Glomerular endothelial cell (primary cell): ENCODE results near the gene EDAR. TPM values are rescaled to one million over a fixed set of nuclear protein-coding genes. Genes with fewer than 3 reads are reported as not detected.

Experiments
- DNase-seq: peaks from one replicate; pipeline ENCODE4 v3.0.0-alpha.2; 2011; ENCODE audit warnings: low read depth, low spot score; ENCODE audit errors: extremely low read depth
- total RNA-seq: library from RNA; depleted of rRNA; stranded (reverse); fragments of >200 nt; gene quantifications from 2 replicates; pipeline ENCODE4 v1.2.3, GENCODE V29; 2015

Gene EDAR
- total RNA-seq: 0.05 TPM in 1 of 2 replicates, not detected in the other

DNA sequence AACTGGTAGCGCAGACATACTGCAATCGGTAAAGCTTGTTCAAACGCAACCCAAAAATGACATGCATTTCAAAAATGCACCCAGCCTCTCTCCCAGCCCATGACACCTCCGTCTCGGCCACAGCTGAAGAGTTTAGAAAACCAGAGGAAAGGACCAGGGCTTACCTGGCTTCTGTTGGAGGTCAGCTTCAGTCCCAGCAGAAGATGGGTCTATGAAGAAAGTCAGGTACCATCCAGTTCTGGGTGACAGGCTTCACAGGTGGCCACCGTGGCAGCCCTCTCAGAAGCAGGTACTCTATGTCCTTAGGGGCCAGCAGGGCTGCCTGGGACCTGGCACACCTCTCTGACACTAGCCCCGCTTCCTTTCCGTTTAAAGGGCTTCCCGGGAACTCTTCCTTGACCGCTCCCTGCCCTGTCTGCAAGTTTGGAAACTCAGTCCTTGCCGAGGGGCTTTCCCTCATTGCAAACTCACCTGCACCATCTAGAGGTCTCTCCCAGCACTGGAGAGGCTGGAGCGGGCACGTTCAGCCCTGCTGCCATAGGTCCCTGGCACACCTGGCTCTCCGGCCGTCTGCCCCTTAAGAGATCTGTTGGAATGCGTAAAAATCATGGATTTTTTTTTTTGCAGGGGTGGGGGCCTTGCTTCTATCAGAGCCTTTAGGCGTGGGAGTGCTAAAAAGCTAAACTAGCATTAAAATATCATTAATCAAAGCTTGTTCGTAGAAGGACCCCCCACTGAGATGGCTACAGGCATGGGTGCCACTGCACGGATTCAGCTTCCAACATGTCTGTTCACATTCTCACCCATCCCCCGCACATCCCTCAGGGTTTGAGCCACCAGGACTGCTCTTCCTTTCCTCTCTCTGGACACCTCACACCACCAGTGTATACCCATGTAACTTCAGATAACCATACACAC lies at the start of gene EDAR:
Gene EDAR, minus strand, starts transcription at position 425 of the 918 bp plus-strand sequence. CDS start 58,206 bp downstream, outside the sequence.
- DNase-seq: no peak

DNA sequence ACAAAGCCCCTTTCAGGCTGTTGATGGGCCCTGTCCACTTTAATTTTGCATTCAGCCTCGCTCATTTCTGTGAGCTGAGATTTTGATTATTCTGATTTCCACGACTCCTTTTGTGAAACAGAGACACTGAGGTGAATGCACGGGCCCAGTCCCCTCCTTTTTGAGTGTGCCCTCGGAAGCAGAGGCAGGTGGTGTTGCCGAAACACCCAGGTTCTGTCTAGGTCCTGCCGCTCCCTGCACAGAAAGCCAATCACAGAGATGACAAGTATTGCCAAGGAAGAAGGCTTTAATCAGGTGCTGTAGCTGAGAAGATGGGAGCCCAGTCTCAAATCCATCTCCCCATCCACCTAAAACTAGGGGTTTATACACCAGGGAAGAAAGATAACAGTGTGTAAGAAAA lies 44.2 kb upstream of the EDAR start:
- no peak for DNase-seq

DNA sequence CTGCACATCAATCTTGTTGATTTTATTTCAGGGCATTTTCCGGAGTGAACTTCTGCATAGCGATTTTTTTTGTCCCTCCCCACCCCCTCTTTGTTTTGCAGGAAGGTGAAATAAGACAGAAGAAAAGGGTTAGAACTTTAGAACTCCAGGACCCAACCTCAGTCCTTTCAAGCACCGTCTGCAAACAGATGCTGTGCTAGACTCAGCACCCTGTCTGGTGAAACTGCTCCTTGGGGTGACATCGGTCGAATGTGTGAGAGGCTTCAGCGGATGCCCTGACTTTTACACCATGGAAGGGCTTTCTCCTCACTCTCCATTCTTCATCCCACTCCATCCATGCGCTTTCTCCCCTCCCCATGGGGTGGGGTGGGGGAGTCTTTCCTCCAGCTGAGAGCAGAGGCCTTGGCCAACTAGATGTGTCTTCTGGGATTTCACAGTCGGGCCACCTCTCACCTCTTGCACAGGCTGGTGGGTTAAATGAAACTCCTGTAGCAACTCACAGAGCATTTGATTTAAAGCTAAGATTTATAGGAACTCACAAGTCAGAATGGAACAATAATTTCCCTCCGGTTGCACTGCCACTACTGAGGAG lies 43.3 kb upstream of the EDAR start:
- no peak for DNase-seq

DNA sequence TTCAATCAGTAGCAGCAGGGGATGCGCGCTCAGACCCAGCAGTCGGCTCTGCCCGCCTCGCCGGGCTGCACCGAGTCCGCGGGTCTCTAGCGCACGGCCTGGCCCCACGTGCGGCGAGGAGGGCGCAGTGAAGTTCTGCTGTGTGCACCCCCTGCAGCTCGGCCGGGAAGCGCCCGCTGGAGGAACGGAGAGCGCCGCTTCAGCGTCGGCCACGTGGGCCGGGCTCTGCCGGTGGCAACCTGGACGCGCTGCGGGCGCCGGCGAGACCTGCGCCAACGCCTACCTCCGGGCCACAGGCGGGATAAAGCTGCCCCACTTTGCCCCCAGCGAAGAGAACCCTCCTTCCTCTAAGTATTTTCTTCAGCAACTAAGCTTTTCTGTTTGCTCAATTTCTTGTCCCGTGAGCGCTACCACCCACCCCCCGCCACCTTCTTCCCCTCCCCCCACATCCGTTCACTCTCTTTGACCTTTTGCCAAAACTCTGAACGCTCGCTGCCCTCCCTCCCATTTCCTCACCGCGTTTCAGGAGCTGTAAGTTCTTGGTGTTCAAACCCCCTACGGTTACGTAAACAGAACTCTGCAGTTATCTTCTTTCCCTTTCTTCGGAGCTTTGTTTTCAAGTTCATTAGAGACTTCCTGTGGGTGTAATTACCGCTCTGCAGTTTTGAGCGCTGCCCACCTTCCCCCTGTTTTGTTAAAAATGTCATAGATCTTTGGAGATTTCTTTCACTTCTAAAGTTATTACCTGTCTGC lies 42.6 kb upstream of the EDAR start:
- peak; percentile 10 for DNase-seq

DNA sequence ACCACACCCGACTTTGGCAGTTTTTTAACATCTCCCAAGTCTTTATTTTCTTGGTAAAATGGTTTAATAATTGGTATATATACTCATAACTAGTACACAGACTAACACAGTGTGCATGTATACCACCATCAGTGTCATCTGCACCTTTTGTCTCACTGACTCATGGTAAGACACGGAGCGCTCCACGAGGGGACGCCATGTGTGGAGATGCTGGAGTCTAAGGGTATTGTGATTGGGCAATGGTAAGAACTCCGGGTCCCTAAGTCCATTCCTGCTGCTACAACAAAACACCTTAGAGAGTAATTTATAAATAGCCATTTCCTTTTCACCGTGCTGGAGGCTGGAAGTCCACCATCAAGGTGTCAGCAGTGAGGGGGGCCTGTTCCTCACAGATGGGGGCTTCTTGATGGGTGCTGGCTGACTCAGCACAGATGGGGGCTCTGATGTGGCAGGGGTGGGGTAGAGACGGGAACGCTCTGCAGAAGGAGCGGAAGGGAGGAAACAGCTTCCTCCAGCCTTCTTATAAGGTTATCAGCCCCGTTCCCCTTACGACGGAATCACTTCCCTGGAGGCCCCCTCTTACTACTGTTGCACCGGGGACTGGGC lies 42.0 kb upstream of the EDAR start:
- no peak for DNase-seq

DNA sequence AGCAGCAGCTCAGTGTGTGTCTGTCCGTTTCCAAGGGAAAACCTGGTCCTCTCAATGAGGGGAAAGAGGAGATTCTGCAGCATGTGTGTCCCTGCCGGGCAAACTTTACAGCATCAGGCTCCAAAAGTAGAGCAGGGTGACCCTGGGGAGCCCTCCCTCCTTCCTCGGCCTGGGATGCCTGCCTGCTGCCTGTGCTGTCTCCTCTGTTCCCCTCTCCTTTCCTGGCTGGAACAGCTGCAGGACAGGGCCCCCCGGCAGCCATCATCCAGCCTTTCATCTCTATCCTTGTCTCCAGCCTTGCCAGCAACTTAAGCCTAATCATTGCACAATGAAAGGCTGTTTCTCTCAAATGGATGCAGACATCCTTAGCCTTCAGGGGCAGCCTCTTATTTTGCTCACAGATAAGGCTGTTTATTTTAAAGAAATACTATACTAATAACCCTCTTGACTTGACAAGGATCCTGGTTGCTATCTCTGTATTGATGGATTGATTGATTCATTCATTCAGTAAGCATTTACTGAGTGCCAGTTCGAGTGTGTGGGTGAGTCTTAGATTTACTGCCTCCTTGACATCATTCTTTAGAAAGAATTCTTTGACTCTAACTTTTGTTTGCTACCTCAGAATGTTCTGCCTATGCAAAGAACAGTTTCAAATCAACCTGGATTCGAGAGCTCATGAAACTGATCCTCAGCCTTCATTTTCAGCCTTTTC lies 40.6 kb upstream of the EDAR start:
- no peak for DNase-seq

DNA sequence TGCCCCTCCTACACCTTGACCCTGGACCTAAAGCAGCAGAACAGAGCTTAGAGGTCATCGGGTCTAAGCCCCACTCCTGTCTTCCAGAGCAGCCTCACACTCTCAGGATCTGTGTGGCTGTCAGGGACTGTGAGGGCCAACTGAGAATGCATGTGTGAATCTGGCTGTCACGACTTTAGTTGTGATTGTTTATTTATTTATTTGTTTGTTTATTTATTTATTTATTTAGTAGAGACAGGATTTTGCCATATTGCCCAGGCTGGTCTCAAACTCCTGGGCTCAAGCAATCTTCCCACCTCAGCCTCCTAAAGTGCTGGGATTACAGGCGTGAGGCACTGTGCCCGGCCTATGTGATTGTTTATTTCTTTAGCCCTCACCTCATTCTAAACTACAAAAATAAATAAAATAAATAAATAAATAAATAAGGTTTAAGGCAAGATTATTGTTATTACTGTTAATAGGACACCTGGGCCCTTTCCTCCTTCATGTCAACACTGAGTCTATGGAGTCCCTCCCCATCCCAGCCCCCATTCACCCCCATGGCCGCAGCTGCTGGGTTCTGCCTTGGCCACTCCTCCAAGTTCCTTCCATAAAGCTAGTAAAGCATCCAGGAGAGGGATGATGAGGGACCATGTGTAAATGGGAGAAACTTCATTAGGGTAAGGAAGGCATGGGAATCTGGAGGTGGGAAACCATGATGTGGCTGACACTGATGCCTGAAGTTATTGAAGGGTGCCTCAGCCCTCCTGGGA lies 39.9 kb upstream of the EDAR start:
- DNase-seq: no peak

DNA sequence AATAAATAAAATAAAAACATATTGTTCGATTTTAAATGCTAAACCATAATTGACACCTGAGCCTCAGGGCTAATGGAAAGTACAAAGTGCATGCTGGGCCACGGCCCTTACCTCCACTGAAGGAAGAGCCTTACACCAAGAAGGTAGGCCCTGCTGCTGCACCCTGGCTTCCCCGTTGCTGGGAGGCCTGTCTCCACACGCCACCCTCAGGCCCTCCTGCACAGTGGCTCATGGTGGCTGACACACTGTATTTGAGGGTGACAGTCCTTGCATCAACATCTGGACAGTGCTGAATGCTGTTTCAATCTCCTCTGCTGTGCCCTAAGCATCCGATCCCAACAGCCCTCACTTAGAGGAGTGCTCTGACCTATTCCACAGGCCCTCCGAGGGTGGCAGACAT lies 39.3 kb upstream of the EDAR start:
- DNase-seq: no peak

DNA sequence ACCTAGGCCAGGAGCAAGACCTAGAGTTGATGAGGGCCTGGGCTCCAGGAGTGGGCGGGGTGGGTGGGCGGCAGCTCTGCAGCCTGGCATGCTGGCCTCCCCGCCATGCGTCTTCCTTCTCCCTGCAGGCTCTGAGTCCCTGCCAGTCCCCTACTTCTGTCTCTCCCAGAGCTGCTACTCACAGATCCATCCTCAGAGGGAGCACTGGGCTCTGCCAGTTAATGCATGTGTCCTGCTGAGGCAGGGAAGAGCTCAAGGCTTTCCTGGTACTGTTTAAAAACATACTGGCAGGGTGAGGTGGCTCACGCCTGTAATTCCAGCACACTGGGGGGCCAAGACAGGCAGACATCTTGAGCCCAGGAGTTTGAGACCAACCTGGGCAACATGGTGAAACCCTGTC lies 38.7 kb upstream of the EDAR start:
- no peak for DNase-seq

DNA sequence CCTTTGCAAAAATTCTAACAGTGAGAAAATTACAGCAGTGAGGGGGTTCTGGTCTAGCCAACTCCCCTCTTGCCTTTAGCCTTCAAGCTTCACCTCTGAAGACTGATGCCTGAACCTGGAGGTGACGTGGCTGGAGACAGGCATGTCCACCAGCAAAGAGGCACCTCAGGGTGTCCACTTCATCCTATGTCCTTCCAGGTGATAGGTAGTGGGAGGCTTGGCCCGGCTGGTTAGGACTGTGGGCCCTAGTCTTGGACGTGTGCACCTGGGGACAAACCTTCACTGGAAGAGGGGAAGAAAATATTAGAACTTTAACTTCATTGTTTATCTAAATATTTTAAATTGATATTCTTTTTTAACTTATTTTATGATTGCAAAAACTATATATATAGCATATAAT lies 35.5 kb upstream of the EDAR start:
- DNase-seq: no peak

DNA sequence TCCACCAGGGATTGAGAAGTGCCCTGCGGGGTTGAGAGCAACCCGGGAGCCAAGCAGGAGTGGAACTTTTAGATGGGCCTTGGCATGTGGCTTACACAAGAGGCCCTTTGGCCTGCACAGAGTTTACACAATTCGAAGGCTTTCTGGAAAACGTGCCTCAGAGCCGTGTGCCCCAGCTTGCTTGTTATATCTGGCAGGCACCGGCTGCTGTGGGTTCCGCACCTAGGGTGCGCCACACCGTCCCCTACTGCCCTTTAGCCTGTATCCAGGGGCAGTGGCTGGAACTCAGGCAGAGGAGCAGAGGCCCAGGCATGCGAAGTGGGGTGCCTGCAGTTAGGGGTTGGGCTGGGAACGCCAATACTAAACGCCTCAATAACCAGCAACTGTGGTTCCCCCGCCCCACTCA lies 32.9 kb upstream of the EDAR start:
- DNase-seq: no peak

DNA sequence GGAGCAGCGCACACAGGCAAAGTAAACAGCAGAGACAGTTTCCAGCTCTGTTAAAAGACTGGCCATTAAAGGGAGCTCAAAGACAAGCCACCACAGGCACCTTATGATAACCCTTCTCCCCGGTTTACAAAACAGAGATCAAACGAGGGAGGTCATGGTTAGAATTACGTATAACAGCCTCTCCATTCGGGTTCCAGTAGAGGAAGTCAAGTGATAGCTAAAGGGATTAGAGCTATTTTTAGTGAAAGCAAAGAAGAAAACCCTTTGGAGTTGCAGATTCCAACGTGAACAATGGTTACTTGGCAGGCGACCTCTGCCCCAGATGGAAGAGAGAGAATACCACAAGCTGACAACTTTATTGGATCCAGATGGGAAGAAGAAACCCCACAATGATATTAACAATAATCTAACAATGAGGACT lies 31.2 kb upstream of the EDAR start:
- no peak for DNase-seq

DNA sequence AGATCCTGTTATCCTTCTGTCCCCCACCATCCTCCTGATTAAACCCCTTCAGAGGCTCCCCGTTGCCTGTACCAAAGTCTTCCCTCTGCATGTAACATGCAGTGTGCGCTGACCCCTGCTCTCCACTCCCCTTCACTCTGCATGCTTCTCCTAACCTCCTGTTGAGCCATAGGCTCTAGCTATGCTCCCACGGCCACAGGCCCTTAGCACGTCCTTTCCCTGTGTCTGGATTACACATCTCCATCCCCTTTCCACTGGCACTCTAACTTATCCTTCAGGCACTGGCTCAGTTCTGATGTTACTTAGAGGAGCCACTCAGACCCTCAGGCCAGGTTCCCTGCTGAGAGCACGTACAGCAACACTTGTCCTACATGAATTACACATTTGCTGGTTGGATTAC lies 29.4 kb upstream of the EDAR start:
- no peak for DNase-seq

DNA sequence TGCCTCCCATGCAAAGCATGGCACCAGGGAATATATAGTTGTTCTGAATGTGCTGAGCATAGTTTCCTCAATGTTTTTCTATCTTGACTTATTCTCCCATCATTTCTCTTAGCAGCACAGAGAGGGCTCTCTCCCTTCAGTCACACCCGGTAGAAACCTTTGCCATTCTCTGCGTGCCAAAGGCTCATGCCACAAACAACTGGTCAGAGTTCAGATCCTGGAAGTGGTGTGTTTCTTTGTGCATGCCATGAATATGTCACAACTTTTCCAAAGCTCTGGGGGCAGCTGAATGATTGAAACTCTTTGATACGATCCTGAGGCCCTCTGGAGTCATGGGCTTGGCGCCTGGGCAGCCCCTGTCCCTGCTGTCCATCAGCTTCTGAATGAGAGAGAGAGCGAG lies 28.0 kb upstream of the EDAR start:
- DNase-seq: no peak

DNA sequence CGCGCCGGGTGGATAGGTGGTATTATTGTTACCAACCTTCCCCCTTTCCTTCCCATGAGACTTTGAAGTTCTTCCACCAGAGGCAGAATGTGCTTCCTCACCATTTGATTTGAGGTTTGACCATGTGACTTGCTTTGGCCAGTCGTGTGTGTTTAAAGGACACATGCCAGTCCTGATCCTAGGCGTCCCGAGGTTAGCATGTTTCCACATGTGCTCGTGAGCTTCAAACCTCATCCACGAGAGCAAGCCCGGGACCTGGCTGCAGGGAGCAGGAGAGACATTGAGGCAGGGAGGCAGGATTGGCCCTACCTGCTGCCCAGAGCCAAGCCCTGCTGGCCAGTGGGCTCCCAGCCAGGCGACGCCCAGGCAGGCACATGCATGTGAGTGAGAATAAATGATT lies 27.4 kb upstream of the EDAR start:
- no peak for DNase-seq

DNA sequence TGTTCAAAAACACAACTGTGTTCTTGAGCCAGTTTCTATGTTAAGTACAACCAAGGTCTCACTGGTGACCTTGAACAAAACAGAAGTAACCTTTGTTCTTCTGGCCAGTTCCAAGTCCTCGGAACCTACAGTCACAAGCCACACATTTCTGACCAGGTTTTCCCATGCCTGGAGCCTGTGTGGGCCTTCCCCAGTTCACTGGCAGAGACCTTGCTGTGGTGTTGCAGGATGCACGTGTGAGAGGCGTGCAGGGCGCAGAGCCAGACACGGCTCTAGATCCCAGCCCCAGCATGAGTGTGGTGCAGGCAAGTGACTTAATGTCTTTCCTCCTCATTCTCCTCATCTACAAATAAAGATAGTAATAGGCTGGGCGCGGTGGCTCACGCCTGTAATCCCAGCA lies 25.5 kb upstream of the EDAR start:
- DNase-seq: no peak

DNA sequence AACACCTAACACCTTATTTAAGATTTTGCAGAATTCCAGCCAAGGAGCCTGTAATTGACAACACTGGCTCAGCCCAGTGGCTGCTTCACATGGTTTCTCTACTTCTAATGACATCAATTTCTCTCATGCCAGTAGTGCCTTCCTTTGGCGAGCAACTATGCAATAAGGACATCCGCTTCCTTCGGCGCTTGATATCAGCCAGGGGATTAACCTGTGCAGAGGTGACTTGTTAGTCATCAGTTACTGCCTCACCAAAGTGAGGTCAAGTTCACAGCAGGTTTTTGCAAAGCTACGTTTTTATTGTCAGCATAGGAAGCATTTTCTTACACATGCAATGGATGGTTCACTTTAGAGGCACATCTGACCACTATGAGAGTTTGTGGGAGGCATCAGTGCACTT lies 24.0 kb upstream of the EDAR start:
- DNase-seq: no peak

DNA sequence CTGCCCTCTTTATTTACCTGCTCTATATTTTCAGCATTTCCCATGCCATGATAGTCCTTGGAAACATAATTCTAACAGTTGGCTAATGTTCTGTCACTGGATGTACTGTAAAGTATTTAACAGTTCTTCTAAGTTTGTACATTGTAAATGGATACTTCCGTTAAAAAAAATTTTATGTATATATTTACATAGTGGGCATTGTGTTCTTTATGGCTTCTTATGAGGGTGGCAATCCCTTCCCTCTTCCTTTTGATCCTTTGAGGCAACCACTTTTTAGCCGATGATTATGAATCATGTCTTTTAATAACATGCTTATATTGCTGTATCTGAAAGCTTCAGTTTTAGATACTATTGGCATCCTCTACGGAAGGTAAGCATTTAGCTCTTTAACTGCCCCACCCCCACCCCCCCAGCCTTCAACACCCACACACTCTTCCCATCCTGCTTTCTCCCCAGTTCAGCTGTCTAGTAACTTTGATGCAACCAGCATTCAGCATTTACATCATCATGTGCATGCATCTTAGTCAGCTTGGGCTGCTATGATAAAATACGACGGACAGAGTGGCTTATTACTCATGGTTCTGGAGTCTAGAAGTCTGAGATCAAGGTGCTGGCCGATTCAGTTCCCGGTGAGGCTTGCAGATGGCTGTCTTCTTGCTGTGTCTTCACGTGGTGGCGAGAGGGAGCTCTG lies 21.0 kb upstream of the EDAR start:
- no peak for DNase-seq

DNA sequence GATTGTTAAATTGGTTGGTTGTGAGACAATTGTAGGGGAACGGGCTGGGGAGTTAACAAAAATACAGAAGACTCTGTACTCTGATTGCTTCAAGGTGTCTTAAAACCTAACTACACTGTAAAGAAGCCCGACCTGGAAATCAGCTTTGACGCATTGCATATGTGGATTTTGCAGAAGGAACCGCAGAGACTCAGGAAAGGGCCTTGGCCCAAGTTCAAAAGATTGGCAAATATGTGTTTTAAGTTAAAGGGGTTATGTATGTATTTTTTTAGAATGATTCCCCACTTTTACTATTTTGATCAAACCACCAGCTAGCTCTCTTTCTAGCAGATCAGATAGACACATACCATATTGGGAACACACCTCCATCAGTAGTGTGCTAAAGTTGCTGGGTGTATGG lies 18.0 kb upstream of the EDAR start:
- DNase-seq: no peak
